B cell (primary cell): ENCODE results near the gene HBA1. TPM values are rescaled to one million over a fixed set of nuclear protein-coding genes. Genes with fewer than 3 reads are reported as not detected.

Experiments
- ATAC-seq: fragments of 200-7000 bp; cut with Tn5 transposase; one replicate; pipeline ENCODE4 v1.10.0; 2021; ENCODE audit warnings: low read depth, mild to moderate bottlenecking, moderate number of reproducible peaks, moderate library complexity
- CTCF ChIA-PET: fragments of 350-600 bp; sonication (Branson Sonifier 250); formaldehyde crosslinking; loops from one replicate; lab custom pipeline; 2021; ENCODE audit warnings: antibody characterized with exemption, inconsistent platforms; lab: Charles Lee
- POLR2A ChIA-PET: fragments of 350-600 bp; sonication (Branson Sonifier 250); formaldehyde crosslinking; loops from one replicate; lab custom pipeline; 2021; ENCODE audit warnings: antibody characterized with exemption; lab: Charles Lee
- DNase-seq: peaks from one replicate; pipeline ENCODE4 v3.0.0; 2013
- H2AFZ ChIP-seq: 2 replicates; pipeline ENCODE4 v1.6.1; 2012; ENCODE audit warnings: mild to moderate bottlenecking, low read depth, low read length; ENCODE audit not compliant: insufficient read depth, poor library complexity, severe bottlenecking
- H3K27ac ChIP-seq, 2 donors: 1 replicate in 1 of 2; 2 replicates in 1 of 2; pipeline ENCODE4 v1.5.1; 2012 to 2013; ENCODE audit warnings: low read length in 2 of 2, mild to moderate bottlenecking in 2 of 2, moderate library complexity in 1 of 2
- H3K27me3 ChIP-seq, 4 experiments: fragments of 200-600 bp in 1 of 4; sonication (generic) in 1 of 4; replicated peaks in 1 of 4; 1 replicate in 2 of 4; 2 replicates in 2 of 4; pipeline versions ENCODE4 v1.6.1 to v1.7.0; 2013 to 2016; ENCODE audit warnings: low read length in 3 of 4, mild to moderate bottlenecking in 2 of 4, mixed read lengths in 1 of 4, moderate library complexity in 1 of 4; ENCODE audit not compliant: insufficient read depth in 4 of 4, control insufficient read depth in 3 of 4; ENCODE audit errors: control extremely low read depth in 1 of 4
- H3K36me3 ChIP-seq, 2 experiments: replicated peaks in 1 of 2; 1 replicate in 1 of 2; 2 replicates in 1 of 2; pipeline versions ENCODE4 v1.6.1 to v1.7.1; 2013; ENCODE audit warnings: low read length in 1 of 2; ENCODE audit not compliant: insufficient read depth in 2 of 2, control insufficient read depth in 1 of 2; ENCODE audit errors: control extremely low read depth in 1 of 2, extremely low read depth in 1 of 2
- H3K4me1 ChIP-seq, 2 donors: fragments of 200-600 bp in 1 of 2; sonication (generic) in 1 of 2; 1 replicate in 1 of 2; 2 replicates in 1 of 2; pipeline versions ENCODE4 v1.5.1 to v1.6.1; 2013 to 2017; ENCODE audit warnings: low read length in 2 of 2; ENCODE audit not compliant: control insufficient read depth in 2 of 2, insufficient read depth in 2 of 2
- H3K4me2 ChIP-seq: replicated peaks from 2 replicates; pipeline ENCODE3; 2012; ENCODE audit warnings: mild to moderate bottlenecking, low read depth, low read length; ENCODE audit not compliant: poor library complexity, severe bottlenecking
- H3K4me3 ChIP-seq, 5 experiments: fragments of 200-600 bp in 1 of 5; sonication (generic) in 1 of 5; 1 replicate in 3 of 5; 2 replicates in 2 of 5; pipeline versions ENCODE4 v1.5.1 to v1.7.0; 2011 to 2016; ENCODE audit warnings: low read length in 4 of 5, mild to moderate bottlenecking in 4 of 5, low read depth in 2 of 5, control low read depth in 1 of 5, moderate library complexity in 1 of 5; ENCODE audit not compliant: insufficient read depth in 1 of 5; ENCODE audit errors: control extremely low read depth in 1 of 5, extremely low read depth in 1 of 5
- H3K79me2 ChIP-seq: fragments of 200-600 bp; sonication (generic); one replicate; pipeline ENCODE4 v1.6.0; 2016; ENCODE audit warnings: low read length; ENCODE audit not compliant: control insufficient read depth, insufficient read depth
- H3K9ac ChIP-seq: fragments of 200-600 bp; sonication (generic); 2 replicates; pipeline ENCODE4 v1.6.1; 2017; ENCODE audit warnings: mild to moderate bottlenecking, low read length, moderate library complexity
- H3K9me3 ChIP-seq, 3 donors: one replicate each; pipeline versions ENCODE4 v1.6.1 to v1.7.1; 2013; ENCODE audit warnings: low read length in 2 of 3; ENCODE audit not compliant: control insufficient read depth in 2 of 3, insufficient read depth in 1 of 3; ENCODE audit errors: control extremely low read depth in 1 of 3
- H4K20me1 ChIP-seq: 2 replicates; pipeline ENCODE4 v1.6.0; 2012; ENCODE audit warnings: mild to moderate bottlenecking, low read length; ENCODE audit not compliant: insufficient read depth, control insufficient read depth, poor library complexity, severe bottlenecking
- H3K27ac Mint-ChIP-seq: one replicate; pipeline ENCODE4 v1.8.0; 2021; ENCODE audit warnings: mixed read lengths
- H3K27me3 Mint-ChIP-seq: one replicate; pipeline ENCODE4 v1.8.0; 2021; ENCODE audit warnings: mixed read lengths
- H3K4me1 Mint-ChIP-seq: one replicate; pipeline ENCODE4 v1.8.0; 2021; ENCODE audit warnings: mixed read lengths
- H3K4me3 Mint-ChIP-seq: one replicate; pipeline ENCODE4 v1.8.0; 2021; ENCODE audit warnings: mixed read lengths
- H3K9me3 Mint-ChIP-seq: one replicate; pipeline ENCODE4 v1.8.0; 2022; ENCODE audit warnings: mixed read lengths; ENCODE audit not compliant: insufficient read depth
- EZH2 ChIP-seq: IDR thresholded peaks from 2 replicates; pipeline ENCODE4 v1.6.1; 2012; ENCODE audit warnings: borderline replicate concordance, low read depth, mild to moderate bottlenecking, moderate library complexity, low read length; ENCODE audit not compliant: insufficient read depth, poor library complexity, severe bottlenecking
- WGBS: methylation state at CpG from one replicate; pipeline ENCODE4 v1.1.5; 2013; ENCODE audit warnings: missing lambda C conversion rate; ENCODE audit not compliant: insufficient coverage; 5-methylcytosine and 5-hydroxymethylcytosine counted together
- intact Hi-C: fragments of 100-400 bp; cut with micrococcal nuclease; formaldehyde crosslinking; loops from one replicate; pipeline ENCODE4 v1.10.0; 2022
- polyA plus RNA-seq: library from polyadenylated mRNA; depleted of rRNA; stranded (reverse); fragments of >200 nt; gene quantifications from 2 replicates; pipeline ENCODE4 v1.2.3, GENCODE V29; 2012
- total RNA-seq, 2 donors: library from RNA; stranded (reverse); fragments of 120-200 nt in 1 of 2; gene quantifications; 1 replicate in 1 of 2; 2 replicates in 1 of 2; pipeline versions ENCODE4 v1.2.3 to v1.2.4, GENCODE V29; 2013 to 2022
- TF ChIP-seq, protein P1 (sequence below): fragments of 200-600 bp; IDR thresholded peaks from one replicate; pipeline ENCODE4 v1.8.0; 2022; ENCODE audit warnings: antibody characterized with exemption, mild to moderate bottlenecking

The HBA1 gene
- total and polyA plus RNA-seq, 2 donors (not counting 1 experiment from before 2014, with no cell fraction given), result 38.5 to 283 TPM

GRCh38 chr16:166375-167121 lies 9.9 kb upstream of the HBA1 start:
- peak overlapping the region; percentile 78 for H3K4me2 ChIP-seq
- no peaks in the 10 kb centered on the region for H3K79me2 ChIP-seq
- Mint-ChIP-seq H3K9me3 (no peaks in the 10 kb centered on the region), H3K27ac (no peak overlapping the region), H3K27me3 (peaks cover 45% of the 10 kb centered on the region), H3K4me3 (peak overlapping the region; percentile 59), H3K4me1 (peaks cover 15% of the 10 kb centered on the region)
- H3K9me3 ChIP-seq, result peaks cover 0 to 13% (median 0%) of the 10 kb centered on the region in 3 donors
- ChIA-PET POLR2A (interaction anchor here (0.7 kb wide), 1 partner anchor 29 kb away, joined by 3 read pairs; no protein-coding TSS in a partner anchor), CTCF (no interaction called here)
- TF ChIP-seq EZH2, result no peak
- TF ChIP-seq, protein P1, sequence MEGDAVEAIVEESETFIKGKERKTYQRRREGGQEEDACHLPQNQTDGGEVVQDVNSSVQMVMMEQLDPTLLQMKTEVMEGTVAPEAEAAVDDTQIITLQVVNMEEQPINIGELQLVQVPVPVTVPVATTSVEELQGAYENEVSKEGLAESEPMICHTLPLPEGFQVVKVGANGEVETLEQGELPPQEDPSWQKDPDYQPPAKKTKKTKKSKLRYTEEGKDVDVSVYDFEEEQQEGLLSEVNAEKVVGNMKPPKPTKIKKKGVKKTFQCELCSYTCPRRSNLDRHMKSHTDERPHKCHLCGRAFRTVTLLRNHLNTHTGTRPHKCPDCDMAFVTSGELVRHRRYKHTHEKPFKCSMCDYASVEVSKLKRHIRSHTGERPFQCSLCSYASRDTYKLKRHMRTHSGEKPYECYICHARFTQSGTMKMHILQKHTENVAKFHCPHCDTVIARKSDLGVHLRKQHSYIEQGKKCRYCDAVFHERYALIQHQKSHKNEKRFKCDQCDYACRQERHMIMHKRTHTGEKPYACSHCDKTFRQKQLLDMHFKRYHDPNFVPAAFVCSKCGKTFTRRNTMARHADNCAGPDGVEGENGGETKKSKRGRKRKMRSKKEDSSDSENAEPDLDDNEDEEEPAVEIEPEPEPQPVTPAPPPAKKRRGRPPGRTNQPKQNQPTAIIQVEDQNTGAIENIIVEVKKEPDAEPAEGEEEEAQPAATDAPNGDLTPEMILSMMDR, result no peak
- DNase-seq (no peak), ATAC-seq (no peak)
- WGBS, result 6% methylated on average over 39 of the region's 45 CpGs
- peak overlapping the region in 1 of 5 experiments; percentile 32 for H3K4me3 ChIP-seq
- H2AFZ ChIP-seq, result no peak overlapping the region
- H3K36me3 ChIP-seq, result no peaks in the 10 kb centered on the region
- intact Hi-C loops, result no loop called here
- peaks cover 18 to 23% of the 10 kb centered on the region in 2 donors for H3K4me1 ChIP-seq
- H3K27ac ChIP-seq, result no peak overlapping the region
- H4K20me1 ChIP-seq, result no peaks in the 10 kb centered on the region
- no peak overlapping the region for H3K9ac ChIP-seq
- peaks cover 0 to 59% (median 21%) of the 10 kb centered on the region in 4 experiments for H3K27me3 ChIP-seq

DNA sequence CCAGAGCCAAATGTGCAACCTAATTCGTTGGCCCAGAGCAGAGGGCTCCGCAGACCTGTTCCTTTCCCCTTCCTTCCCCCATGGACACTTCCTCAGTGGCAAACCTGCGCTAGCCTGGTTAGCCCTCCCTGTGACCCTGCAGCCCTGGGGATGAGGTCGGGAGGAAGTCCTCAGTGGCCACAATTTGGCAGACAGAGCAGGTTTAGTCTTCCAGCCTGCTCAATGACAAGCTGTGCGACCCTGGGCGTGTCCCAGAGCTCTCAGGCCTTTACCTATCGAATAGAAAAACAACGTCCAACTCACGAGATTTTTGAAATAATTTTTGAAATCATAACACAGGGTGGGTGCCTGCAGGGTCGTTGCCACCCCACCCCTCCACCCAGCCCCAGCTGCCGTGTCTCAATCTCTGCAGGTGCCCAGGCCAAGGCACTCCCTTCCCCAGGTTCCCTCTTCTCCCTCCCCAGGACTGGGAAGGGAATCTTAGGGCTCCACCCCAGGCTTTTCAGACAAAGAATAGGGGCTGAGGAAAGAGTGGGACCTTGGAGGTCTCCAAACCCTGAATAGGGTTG lies 9.3 kb upstream of the HBA1 start:
- POLR2A ChIA-PET, result no interaction called here
- no peak overlapping the region for H3K4me2 ChIP-seq
- peaks cover 0 to 61% (median 21%) of the 10 kb centered on the region in 4 experiments for H3K27me3 ChIP-seq
- CTCF ChIA-PET, result no interaction called here
- H3K36me3 ChIP-seq, result no peaks in the 10 kb centered on the region
- H4K20me1 ChIP-seq, result no peaks in the 10 kb centered on the region
- intact Hi-C loops, result no loop called here
- no peak overlapping the region for H3K27ac Mint-ChIP-seq
- H3K27me3 Mint-ChIP-seq, result peaks cover 45% of the 10 kb centered on the region
- no peak for DNase-seq
- H3K9ac ChIP-seq, result no peak overlapping the region
- H3K79me2 ChIP-seq, result no peaks in the 10 kb centered on the region
- peak overlapping the region; percentile 59 for H3K4me3 Mint-ChIP-seq
- no peaks in the 10 kb centered on the region for H3K9me3 Mint-ChIP-seq
- H2AFZ ChIP-seq, result no peak overlapping the region
- WGBS, result 17% methylated on average over 7 of the region's 11 CpGs
- H3K4me1 Mint-ChIP-seq, result peaks cover 18% of the 10 kb centered on the region
- H3K4me3 ChIP-seq, result no peak overlapping the region
- TF ChIP-seq, protein P1, result no peak
- TF ChIP-seq EZH2, result no peak
- no peak for ATAC-seq
- H3K27ac ChIP-seq, result no peak overlapping the region
- H3K4me1 ChIP-seq, result peaks cover 18 to 23% of the 10 kb centered on the region in 2 donors
- H3K9me3 ChIP-seq, result peaks cover 0 to 13% (median 0%) of the 10 kb centered on the region in 3 donors
